Stimulated activated CD8-positive, alpha-beta memory T cell treated with anti-CD3 and anti-CD28 coated beads, Interleukin-4, amount 100 ng/mL, for 24 hours (primary cell): Measurements from ENCODE around the gene DEFB114.

Source experiments
- DNase-seq: peaks from one replicate; pipeline ENCODE4 v3.0.0-alpha.2; 2020; ENCODE audit warnings: low read depth

The DEFB114 gene

GRCh38 chr6:49935387-49935786 is 28.6 kb downstream of the DEFB114 start:
- DNase-seq, result no peak

GRCh38 chr6:49934770-49935169 is 29.2 kb downstream of the DEFB114 start:
- DNase-seq, result no peak

- no peak for DNase-seq
Observed at GRCh38 chr6:49933526-49933925, 30.4 kb downstream of the DEFB114 start.

- DNase-seq, result no peak
Observed at GRCh38 chr6:49929340-49929739, 34.6 kb downstream of the DEFB114 start.

- DNase-seq, result no peak
Observed at GRCh38 chr6:49923826-49924225, 40.1 kb downstream of the DEFB114 start.

- no peak for DNase-seq
Observed at GRCh38 chr6:49919935-49920644, 43.9 kb downstream of the DEFB114 start.

- no peak for DNase-seq
Observed at GRCh38 chr6:49919261-49919660, 44.7 kb downstream of the DEFB114 start.

- no peak for DNase-seq
Observed at GRCh38 chr6:49918787-49919186, 45.2 kb downstream of the DEFB114 start.

GRCh38 chr6:49915035-49915434 is 48.9 kb downstream of the DEFB114 start:
- no peak for DNase-seq

- no peak for DNase-seq
Observed at GRCh38 chr6:49913636-49914375, 50.2 kb downstream of the DEFB114 start.

GRCh38 chr6:49912196-49912595 is 51.8 kb downstream of the DEFB114 start:
- no peak for DNase-seq

- DNase-seq, result no peak
Observed at GRCh38 chr6:49911252-49911651, 52.7 kb downstream of the DEFB114 start.
